Mucosa of descending colon (tissue), 3 donors: Measurements from ENCODE around the gene FNDC3B. TPM values are rescaled to one million over a fixed set of nuclear protein-coding genes. Genes with fewer than 3 reads are reported as not detected.
A peak's percentile ranks its signal among the peaks of the same experiment; 100 is the strongest.

Source experiments
- ATAC-seq: fragments of 200-7000 bp; cut with Tn5 transposase; one replicate; pipeline ENCODE4 v1.9.1; 2020; ENCODE audit warnings: mild to moderate bottlenecking, moderate library complexity
- DNase-seq, 3 donors: peaks; one replicate each; pipeline ENCODE4 v3.0.0-alpha.2; 2020
- H3K36me3 ChIP-seq: fragments of 200-600 bp; one replicate; pipeline ENCODE4 v1.8.0; 2021; ENCODE audit warnings: low read depth, mild to moderate bottlenecking
- H3K4me1 ChIP-seq: fragments of 200-600 bp; one replicate; pipeline ENCODE4 v1.8.0; 2021; ENCODE audit warnings: low read depth, mild to moderate bottlenecking
- H3K4me3 ChIP-seq: fragments of 200-600 bp; one replicate; pipeline ENCODE4 v1.8.0; 2021; ENCODE audit warnings: mild to moderate bottlenecking
- H3K9me3 ChIP-seq: fragments of 200-600 bp; one replicate; pipeline ENCODE4 v1.8.0; 2021; ENCODE audit warnings: mild to moderate bottlenecking
- intact Hi-C, 2 donors: fragments of 100-400 bp; cut with DNase I in 1 of 2; cut with micrococcal nuclease in 1 of 2; formaldehyde crosslinking; loops; one replicate each; pipeline versions ENCODE4 v1.11.0 to v1.11.1; 2022; cut with DNase I, micrococcal nuclease
- total RNA-seq, 3 donors: library from RNA; stranded (reverse); fragmentation: NEBNext Ultra II Directional in 2 of 3; extraction: Animal tissue kit (Norgen Biotek cat#: 25700) in 2 of 3; gene quantifications; one replicate each; pipeline versions ENCODE4 v1.2.1 to v1.2.4, GENCODE V29; 2021 to 2023
- TF ChIP-seq, protein P1 (sequence below): fragments of 200-600 bp; IDR thresholded peaks from one replicate; pipeline ENCODE4 v1.8.0; 2022; ENCODE audit warnings: antibody characterized with exemption, mild to moderate bottlenecking
- donor health status: DM: no; HTN: no; CAD: no; lungs with moderate emphysema.
- donor health status: DM: no; HTN: no; CAD: no.
- donor health status: DM: no; HTN: yes; CAD: no.

Gene FNDC3B
- total RNA-seq, 3 donors from 2014 or later, result 107 to 132 (median 126) TPM

DNA sequence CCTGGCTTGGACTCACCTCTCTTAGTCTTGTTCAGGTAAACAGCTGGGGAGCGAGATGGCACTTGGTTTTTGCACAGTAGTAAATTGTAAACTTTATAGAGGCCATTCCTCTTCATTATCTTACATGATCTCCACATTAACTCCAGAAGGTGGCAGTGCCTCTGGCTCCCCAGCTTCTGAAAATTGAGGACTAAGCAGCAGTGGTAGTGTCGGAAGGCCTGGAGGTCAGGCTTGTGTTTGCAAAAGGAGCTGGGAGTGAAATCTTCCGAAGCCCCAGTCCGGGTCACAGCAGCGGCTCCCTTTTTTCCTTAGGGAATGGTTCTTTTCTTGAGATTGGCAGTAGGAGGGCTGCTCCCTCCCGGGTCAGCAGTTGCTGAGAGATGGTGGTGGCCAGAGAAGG lies 85.7 kb downstream of the FNDC3B start:
- Histone ChIP-seq H3K4me3 (no peak overlapping the region), H3K4me1 (peaks cover 36% of the 10 kb centered on the region), H3K36me3 (no peaks in the 10 kb centered on the region), H3K9me3 (no peaks in the 10 kb centered on the region)
- intact Hi-C loops, result no loop called here
- TF ChIP-seq, protein P1, sequence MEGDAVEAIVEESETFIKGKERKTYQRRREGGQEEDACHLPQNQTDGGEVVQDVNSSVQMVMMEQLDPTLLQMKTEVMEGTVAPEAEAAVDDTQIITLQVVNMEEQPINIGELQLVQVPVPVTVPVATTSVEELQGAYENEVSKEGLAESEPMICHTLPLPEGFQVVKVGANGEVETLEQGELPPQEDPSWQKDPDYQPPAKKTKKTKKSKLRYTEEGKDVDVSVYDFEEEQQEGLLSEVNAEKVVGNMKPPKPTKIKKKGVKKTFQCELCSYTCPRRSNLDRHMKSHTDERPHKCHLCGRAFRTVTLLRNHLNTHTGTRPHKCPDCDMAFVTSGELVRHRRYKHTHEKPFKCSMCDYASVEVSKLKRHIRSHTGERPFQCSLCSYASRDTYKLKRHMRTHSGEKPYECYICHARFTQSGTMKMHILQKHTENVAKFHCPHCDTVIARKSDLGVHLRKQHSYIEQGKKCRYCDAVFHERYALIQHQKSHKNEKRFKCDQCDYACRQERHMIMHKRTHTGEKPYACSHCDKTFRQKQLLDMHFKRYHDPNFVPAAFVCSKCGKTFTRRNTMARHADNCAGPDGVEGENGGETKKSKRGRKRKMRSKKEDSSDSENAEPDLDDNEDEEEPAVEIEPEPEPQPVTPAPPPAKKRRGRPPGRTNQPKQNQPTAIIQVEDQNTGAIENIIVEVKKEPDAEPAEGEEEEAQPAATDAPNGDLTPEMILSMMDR, result no peak
- DNase-seq (no peak), ATAC-seq (peak; percentile 5)

DNA sequence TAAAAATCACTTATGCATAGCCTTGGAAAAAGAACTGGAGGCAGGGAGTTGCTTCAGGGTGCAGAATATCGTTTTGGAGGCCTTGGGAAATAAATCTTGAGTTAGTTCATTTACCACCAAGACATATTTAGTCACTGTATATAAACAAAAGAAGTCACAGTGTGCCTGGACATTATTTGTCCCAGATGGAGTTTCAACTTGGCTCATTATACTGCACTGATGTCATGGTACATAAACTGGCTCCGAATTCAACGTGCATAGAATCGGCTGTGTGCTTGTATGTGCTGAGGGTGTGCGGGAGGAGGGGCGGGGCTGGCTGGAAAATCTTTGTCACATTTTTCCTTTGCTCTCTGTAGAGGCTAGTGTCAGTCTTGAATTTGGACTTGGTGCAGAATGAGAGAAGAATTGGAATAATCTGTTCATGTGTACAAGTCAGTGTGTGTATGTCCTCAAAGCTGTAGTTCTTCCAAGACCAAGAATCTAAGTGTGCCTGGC lies 86.6 kb downstream of the FNDC3B start:
- peak; percentile 57 to 69 (median 59) for DNase-seq
- no peaks in the 10 kb centered on the region for H3K36me3 ChIP-seq
- H3K4me3 ChIP-seq, result no peak overlapping the region
- H3K4me1 ChIP-seq, result peaks cover 43% of the 10 kb centered on the region
- TF ChIP-seq, protein P1, result no peak
- ATAC-seq, result peak; percentile 67
- H3K9me3 ChIP-seq, result no peaks in the 10 kb centered on the region
- intact Hi-C loops, result no loop called here

DNA sequence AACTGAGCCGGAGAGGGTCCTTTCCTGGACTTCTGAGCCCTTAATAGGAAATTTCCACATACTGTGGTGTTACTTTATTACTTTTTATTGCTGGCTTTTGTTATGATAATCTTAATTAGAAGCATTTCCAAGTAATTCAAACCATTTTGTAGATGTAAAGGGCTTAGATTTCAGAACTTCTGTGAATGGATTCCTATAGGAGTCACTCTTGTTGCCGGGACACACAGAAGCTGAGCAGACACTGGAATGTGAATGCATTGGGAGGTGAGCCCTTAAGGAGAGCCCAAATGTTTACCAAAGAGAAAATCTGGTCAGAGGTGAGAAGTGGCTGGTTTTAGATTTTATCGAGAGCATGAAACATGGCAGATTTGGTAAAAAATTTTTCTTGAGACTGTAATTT lies 87.4 kb downstream of the FNDC3B start:
- Histone ChIP-seq H3K36me3 (no peaks in the 10 kb centered on the region), H3K4me1 (peaks cover 43% of the 10 kb centered on the region), H3K9me3 (no peaks in the 10 kb centered on the region), H3K4me3 (no peak overlapping the region)
- TF ChIP-seq, protein P1, result no peak
- DNase-seq, result no peak
- intact Hi-C loops, result no loop called here
- ATAC-seq, result no peak

DNA sequence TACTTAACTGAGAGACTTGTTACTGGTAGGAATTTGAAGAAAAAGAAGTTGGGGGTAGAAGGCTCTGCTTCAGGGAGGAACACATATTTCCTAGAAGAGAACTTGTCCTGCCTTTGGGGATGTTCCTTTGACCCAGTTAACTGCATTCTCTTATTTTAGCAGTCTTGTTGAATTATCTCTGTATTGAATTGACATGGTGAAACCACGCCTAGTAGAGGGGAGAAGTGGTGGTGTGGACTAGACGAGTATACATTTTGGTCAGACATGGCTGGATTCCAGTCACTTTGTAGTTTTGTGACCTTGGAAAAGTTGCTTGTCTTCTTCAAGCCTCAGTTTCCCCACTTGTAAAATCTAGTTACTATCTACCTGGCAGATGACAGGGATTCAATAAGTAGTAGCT lies 87.8 kb downstream of the FNDC3B start:
- ATAC-seq (no peak), DNase-seq (no peak)
- Histone ChIP-seq H3K36me3 (no peaks in the 10 kb centered on the region), H3K4me1 (peaks cover 43% of the 10 kb centered on the region), H3K9me3 (no peaks in the 10 kb centered on the region), H3K4me3 (no peak overlapping the region)
- intact Hi-C loops, result no loop called here
- TF ChIP-seq, protein P1, result no peak

DNA sequence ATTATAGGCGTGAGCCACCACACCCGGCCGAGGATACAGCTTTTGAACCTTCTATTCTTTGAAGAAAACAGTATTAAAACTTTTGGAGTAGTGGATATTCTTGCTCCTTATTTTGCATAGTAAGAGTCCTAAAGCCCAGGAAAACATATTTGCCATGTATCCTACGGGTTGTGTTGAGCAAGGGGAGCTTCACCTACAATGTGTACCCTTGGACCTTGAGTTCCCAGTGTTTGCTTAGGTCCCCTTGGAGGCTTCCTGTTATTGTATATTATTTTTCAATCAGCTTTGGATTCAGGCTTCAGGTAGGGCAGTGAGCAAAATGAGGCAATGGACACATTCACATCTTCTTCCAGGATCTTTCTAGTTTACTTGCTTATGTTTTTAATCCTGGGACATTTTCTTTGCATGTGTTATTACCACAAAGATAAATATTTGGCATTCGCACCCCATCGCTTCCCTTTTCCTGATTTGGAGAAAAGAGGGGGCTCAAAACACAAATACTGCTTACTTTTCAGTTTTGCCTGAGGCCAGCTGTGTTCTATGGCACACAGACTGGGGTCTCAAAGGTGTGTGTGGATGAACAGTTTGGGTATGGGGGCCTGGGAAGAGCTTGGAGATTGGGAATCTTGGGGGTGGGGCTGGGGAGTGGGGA lies 88.7 kb downstream of the FNDC3B start:
- Histone ChIP-seq H3K4me3 (no peak overlapping the region), H3K36me3 (no peaks in the 10 kb centered on the region), H3K9me3 (no peaks in the 10 kb centered on the region), H3K4me1 (peaks cover 43% of the 10 kb centered on the region)
- DNase-seq (no peak), ATAC-seq (no peak)
- intact Hi-C loops, result no loop called here
- TF ChIP-seq, protein P1, result no peak
